NCI-H2171 treated with DMSO at 0.1 percent for 48 hours (cell line): Measurements from ENCODE around the gene OLFML2B.
"Not testable (repeated sequence)": the region's sequence is repeated elsewhere in the genome, so short reads cannot be mapped to it uniquely, and the experiment has no call there.

Experiments used
- DNase-seq: peaks from one replicate; lab custom pipeline; 2025; lab: John Stamatoyannopoulos, UW

OLFML2B gene

GRCh38 chr1:162023547-162024501 is at the start of gene OLFML2B:
OLFML2B (minus strand) TSS chr1:162023869; CDS start chr1:162023430, 439 bp downstream.
- DNase-seq: peak; percentile 44

- no peak for DNase-seq
Measured at GRCh38 chr1:162072740-162073139, 49.1 kb upstream of the OLFML2B start.

GRCh38 chr1:162070825-162071224 is 47.2 kb upstream of the OLFML2B start:
- DNase-seq: no peak

- DNase-seq: peak; percentile 73
Measured at GRCh38 chr1:162070094-162070748, 46.6 kb upstream of the OLFML2B start.

- peak; percentile 63 for DNase-seq
Measured at GRCh38 chr1:162069334-162070093, 45.8 kb upstream of the OLFML2B start, which contains the start of gene NOS1AP. NOS1AP (plus strand) TSS chr1:162069691; CDS start chr1:162070178, 487 bp downstream.

GRCh38 chr1:162068301-162068700 is 44.6 kb upstream of the OLFML2B start:
- no peak for DNase-seq

- DNase-seq: no peak
Measured at GRCh38 chr1:162067466-162067865, 43.8 kb upstream of the OLFML2B start.

GRCh38 chr1:162066836-162067235 is 43.2 kb upstream of the OLFML2B start:
- DNase-seq: not testable (repeated sequence)

- no peak for DNase-seq
Measured at GRCh38 chr1:162065016-162065415, 41.3 kb upstream of the OLFML2B start.

GRCh38 chr1:162062542-162063015 is 38.9 kb upstream of the OLFML2B start:
- DNase-seq: peak; percentile 85

- DNase-seq: no peak
Measured at GRCh38 chr1:162060314-162060713, 36.6 kb upstream of the OLFML2B start.

- DNase-seq: no peak
Measured at GRCh38 chr1:162059721-162060120, 36.1 kb upstream of the OLFML2B start.

GRCh38 chr1:162056579-162056978 is 32.9 kb upstream of the OLFML2B start:
- no peak for DNase-seq

GRCh38 chr1:162056043-162056442 is 32.4 kb upstream of the OLFML2B start:
- DNase-seq: peak; percentile 54

GRCh38 chr1:162055062-162055461 is 31.4 kb upstream of the OLFML2B start:
- no peak for DNase-seq

- DNase-seq: not testable (repeated sequence)
Measured at GRCh38 chr1:162053949-162054348, 30.3 kb upstream of the OLFML2B start.

GRCh38 chr1:162046921-162047320 is 23.3 kb upstream of the OLFML2B start:
- DNase-seq: no peak

GRCh38 chr1:162042361-162042760 is 18.7 kb upstream of the OLFML2B start:
- DNase-seq: no peak

- DNase-seq: no peak
Measured at GRCh38 chr1:162040657-162041056, 17.0 kb upstream of the OLFML2B start.

- DNase-seq: no peak
Measured at GRCh38 chr1:162040001-162040400, 16.3 kb upstream of the OLFML2B start.

GRCh38 chr1:162038624-162039023 is 15.0 kb upstream of the OLFML2B start:
- DNase-seq: no peak

GRCh38 chr1:162036163-162036562 is 12.5 kb upstream of the OLFML2B start:
- DNase-seq: no peak
